OCI-LY7 (cell line): ENCODE measurements around the gene SERPINB13. TPM values are rescaled to one million over a fixed set of nuclear protein-coding genes. Genes with fewer than 3 reads are reported as not detected.

ENCODE experiments used
- BruUV-seq: library from RNA; stranded (reverse); fragments of 400-500 nt; replicated peaks from 2 replicates; lab custom pipeline; 2021; lab: Mats Ljungman, UMichigan
- CTCF ChIA-PET: fragments of 300-600 bp; sonication (Branson Sonifier 250); formaldehyde crosslinking; loops from one replicate; lab custom pipeline; 2022; ENCODE audit warnings: antibody characterized with exemption; ENCODE audit not compliant: unreplicated experiment; lab: Charles Lee
- POLR2A ChIA-PET: fragments of 300-600 bp; sonication (Branson Sonifier 250); formaldehyde crosslinking; loops from one replicate; lab custom pipeline; 2022; ENCODE audit warnings: antibody characterized with exemption; lab: Charles Lee
- DNase-seq: peaks from one replicate; pipeline ENCODE4 v3.0.0-alpha.2; 2015; ENCODE audit warnings: low spot score
- H2AFZ ChIP-seq: fragments of 200-600 bp; sonication (generic), shearing (Covaris generic); 2 replicates; pipeline ENCODE4 v1.6.1; 2014; ENCODE audit warnings: mild to moderate bottlenecking, antibody characterized with exemption, low read length, moderate library complexity
- H3K27ac ChIP-seq: fragments of 200-600 bp; sonication (generic); 2 replicates; pipeline ENCODE4 v1.5.1; 2014; ENCODE audit warnings: mixed run types, low read depth, mild to moderate bottlenecking, moderate library complexity, low read length, inconsistent platforms; ENCODE audit not compliant: poor library complexity, severe bottlenecking
- H3K36me3 ChIP-seq: fragments of 200-600 bp; sonication (generic); 2 replicates; pipeline ENCODE4 v1.6.1; 2014; ENCODE audit warnings: mild to moderate bottlenecking, antibody characterized with exemption, low read length, moderate library complexity, mixed read lengths; ENCODE audit not compliant: insufficient read depth
- H3K4me1 ChIP-seq: fragments of 200-600 bp; sonication (generic); 2 replicates; pipeline ENCODE4 v1.5.1; 2014; ENCODE audit warnings: mild to moderate bottlenecking, low read length; ENCODE audit not compliant: insufficient read depth, poor library complexity, severe bottlenecking
- H3K4me2 ChIP-seq: fragments of 200-600 bp; sonication (generic); 2 replicates; pipeline ENCODE4 v1.6.1; 2014; ENCODE audit warnings: mild to moderate bottlenecking, low read length
- H3K4me3 ChIP-seq: fragments of 200-600 bp; sonication (generic); 2 replicates; pipeline ENCODE4 v1.5.1; 2014; ENCODE audit warnings: mild to moderate bottlenecking, low read depth, low read length; ENCODE audit not compliant: poor library complexity, severe bottlenecking
- H3K79me2 ChIP-seq: fragments of 200-600 bp; sonication (generic); 2 replicates; pipeline ENCODE4 v1.6.1; 2016; ENCODE audit warnings: low read depth, mild to moderate bottlenecking, low read length, moderate library complexity, mixed read lengths; ENCODE audit not compliant: insufficient read depth
- H3K9me2 ChIP-seq: fragments of 200-600 bp; sonication (generic); 2 replicates; pipeline ENCODE4 v1.6.1; 2016; ENCODE audit warnings: mild to moderate bottlenecking, low read length, mixed read lengths; ENCODE audit not compliant: insufficient read depth
- H3K9me3 ChIP-seq: fragments of 200-600 bp; sonication (generic); 2 replicates; pipeline ENCODE4 v1.6.1; 2014; ENCODE audit warnings: mild to moderate bottlenecking, mixed run types, low read length, mixed read lengths
- H4K20me1 ChIP-seq: fragments of 200-600 bp; sonication (generic); 2 replicates; pipeline ENCODE4 v1.6.1; 2014; ENCODE audit warnings: mild to moderate bottlenecking, antibody characterized with exemption, low read length, moderate library complexity, mixed read lengths; ENCODE audit not compliant: insufficient read depth
- CTCF ChIP-seq: fragments of 200-600 bp; sonication (generic); conservative IDR thresholded peaks from 2 replicates; pipeline ENCODE4 v1.5.1; 2014; ENCODE audit warnings: mild to moderate bottlenecking, antibody characterized with exemption, low read length, moderate library complexity, mixed read lengths
- EZH2phosphoT487 ChIP-seq: fragments of 200-600 bp; sonication (generic); IDR thresholded peaks from 2 replicates; pipeline ENCODE4 v1.6.1; 2018; ENCODE audit warnings: low read depth, borderline replicate concordance, mild to moderate bottlenecking, mixed run types, antibody characterized with exemption, low read length, moderate library complexity, mixed read lengths
- intact Hi-C: fragments of 100-400 bp; cut with micrococcal nuclease; formaldehyde crosslinking; loops from one replicate; pipeline ENCODE4 v1.10.0; 2022; ENCODE audit not compliant: unreplicated experiment
- total RNA-seq, 2 experiments: library from RNA; depleted of rRNA in 1 of 2; stranded (reverse); fragments of >200 nt in 1 of 2; shearing (Covaris generic) in 1 of 2; gene quantifications; 2 replicates each; pipeline ENCODE4 v1.2.3, GENCODE V29; 2014 to 2022

The SERPINB13 gene
- total RNA-seq, 2 experiments from 2014 or later = not detected

GRCh38 chr18:63604791-63605567 lies 17.8 kb downstream of the SERPINB13 start:
- no peaks in the 10 kb centered on the region for H3K36me3 ChIP-seq
- no peak overlapping the region for H3K4me2 ChIP-seq
- H3K9me2 ChIP-seq = no peaks in the 10 kb centered on the region
- DNase-seq = no peak
- BruUV-seq = no TSS peak
- CTCF ChIA-PET = no interaction called here
- no peaks in the 10 kb centered on the region for H3K9me3 ChIP-seq
- no peak for TF ChIP-seq EZH2phosphoT487
- no peak for TF ChIP-seq CTCF
- H2AFZ ChIP-seq = no peak overlapping the region
- no peak overlapping the region for H3K4me3 ChIP-seq
- H4K20me1 ChIP-seq = no peaks in the 10 kb centered on the region
- intact Hi-C loops = no loop called here
- H3K4me1 ChIP-seq = no peaks in the 10 kb centered on the region
- H3K79me2 ChIP-seq = no peaks in the 10 kb centered on the region
- POLR2A ChIA-PET = no interaction called here
- H3K27ac ChIP-seq = no peak overlapping the region

GRCh38 chr18:63606526-63606925 lies 19.4 kb downstream of the SERPINB13 start:
- Histone ChIP-seq H3K9me2 (no peaks in the 10 kb centered on the region), H3K79me2 (no peaks in the 10 kb centered on the region), H3K4me3 (no peak overlapping the region), H3K9me3 (no peaks in the 10 kb centered on the region), H3K36me3 (no peaks in the 10 kb centered on the region), H3K27ac (no peak overlapping the region), H4K20me1 (no peaks in the 10 kb centered on the region), H3K4me1 (no peaks in the 10 kb centered on the region), H3K4me2 (no peak overlapping the region), H2AFZ (no peak overlapping the region)
- CTCF ChIA-PET = no interaction called here
- intact Hi-C loops = no loop called here
- POLR2A ChIA-PET = no interaction called here
- no peak for DNase-seq
- TF ChIP-seq CTCF = no peak
- no peak for TF ChIP-seq EZH2phosphoT487
- BruUV-seq = no TSS peak

DNA sequence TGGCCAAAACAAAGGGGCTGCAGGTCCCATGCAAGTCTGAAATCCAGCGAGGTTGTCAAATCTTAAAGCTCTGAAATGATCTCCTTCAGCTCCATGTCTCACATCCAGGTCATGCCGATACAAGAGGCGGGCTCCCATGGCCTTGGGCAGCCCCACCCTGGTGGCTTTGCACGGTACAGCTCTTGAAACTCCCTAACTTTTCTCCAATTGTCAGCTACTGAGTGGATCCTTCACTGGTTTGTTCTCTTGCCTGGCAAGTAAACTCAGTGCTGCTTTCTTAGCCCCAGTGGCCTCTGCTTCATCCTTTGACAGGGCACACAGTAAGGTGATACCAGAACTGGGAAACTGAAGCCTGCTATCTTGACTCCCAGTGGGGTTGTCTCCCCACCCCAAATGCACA lies 26.3 kb downstream of the SERPINB13 start:
- no peak for DNase-seq
- no peak overlapping the region for H3K27ac ChIP-seq
- BruUV-seq = no TSS peak
- H3K4me1 ChIP-seq = no peaks in the 10 kb centered on the region
- intact Hi-C loops = no loop called here
- H2AFZ ChIP-seq = no peak overlapping the region
- H3K36me3 ChIP-seq = no peaks in the 10 kb centered on the region
- no peaks in the 10 kb centered on the region for H4K20me1 ChIP-seq
- H3K4me3 ChIP-seq = no peak overlapping the region
- ChIA-PET CTCF (no interaction called here), POLR2A (no interaction called here)
- H3K9me3 ChIP-seq = no peaks in the 10 kb centered on the region
- no peaks in the 10 kb centered on the region for H3K79me2 ChIP-seq
- TF ChIP-seq CTCF = no peak
- TF ChIP-seq EZH2phosphoT487 = no peak
- H3K9me2 ChIP-seq = no peaks in the 10 kb centered on the region
- no peak overlapping the region for H3K4me2 ChIP-seq
